Skin of body (tissue), 2 donors: ENCODE data around the gene SCYGR4. TPM values are rescaled to one million over a fixed set of nuclear protein-coding genes. Genes with fewer than 3 reads are reported as not detected.
"Not testable (repeated sequence)": the region's sequence is repeated elsewhere in the genome, so short reads cannot be mapped to it uniquely, and the experiment has no call there.

Source experiments
- DNase-seq: peaks from one replicate; lab custom pipeline; 2025; lab: John Stamatoyannopoulos, UW
- total RNA-seq: library from RNA; depleted of rRNA; stranded (reverse); fragments of >200 nt; gene quantifications from one replicate; pipeline ENCODE4 v1.2.3, GENCODE V29; 2014

Gene SCYGR4, protein sequence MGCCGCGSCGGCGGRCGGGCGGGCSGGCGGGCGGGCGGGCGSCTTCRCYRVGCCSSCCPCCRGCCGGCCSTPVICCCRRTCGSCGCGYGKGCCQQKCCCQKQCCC
- total RNA-seq = 0.89 TPM

GRCh38 chr2:227617316-227618230 is at the start of gene SCYGR4:
TSS of gene SCYGR4 (plus strand) at chr2:227617498. CDS start at chr2:227617498, 0 bp downstream.
- no peak for DNase-seq

- no peak for DNase-seq
Observed at GRCh38 chr2:227568852-227569169, 48.5 kb upstream of the SCYGR4 start.

DNA sequence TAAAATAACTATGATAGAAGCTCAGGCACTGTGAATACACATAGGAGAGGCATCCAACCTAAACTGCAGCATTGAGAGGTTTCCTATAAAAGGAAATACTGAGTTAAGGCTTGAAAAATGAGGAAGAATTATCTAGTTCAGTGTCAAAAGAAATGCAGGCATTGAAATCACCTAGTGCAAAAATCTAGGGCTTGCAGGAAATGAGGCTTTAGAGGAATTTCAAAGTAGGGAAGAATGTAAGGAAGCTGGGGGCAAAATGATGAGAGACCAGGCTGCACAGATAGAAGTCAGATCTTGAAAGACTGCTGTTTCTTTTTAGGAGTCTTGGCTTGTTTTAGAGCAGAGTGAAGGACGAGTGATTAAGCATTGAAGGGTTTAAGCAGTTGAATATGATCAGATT is 46.7 kb upstream of the SCYGR4 start:
- no peak for DNase-seq

DNA sequence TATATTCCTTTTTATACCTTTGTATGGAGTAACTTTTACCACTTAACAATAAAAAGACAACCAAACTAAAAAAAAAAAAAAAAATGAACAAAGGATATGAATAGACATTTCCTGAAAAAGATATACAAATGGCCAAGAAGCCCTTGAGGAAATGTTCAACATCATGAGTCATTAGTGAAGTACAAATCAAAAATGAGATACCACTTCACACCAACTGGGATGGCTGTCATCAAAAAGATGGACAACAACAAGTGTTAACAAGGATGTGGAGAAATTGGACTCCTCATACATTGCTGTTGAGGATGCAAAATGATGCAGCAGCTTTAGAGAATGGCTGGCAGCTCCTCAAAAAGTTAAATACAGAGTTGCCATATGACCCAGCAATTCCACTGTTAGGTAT is 41.2 kb upstream of the SCYGR4 start:
- DNase-seq = no peak

DNA sequence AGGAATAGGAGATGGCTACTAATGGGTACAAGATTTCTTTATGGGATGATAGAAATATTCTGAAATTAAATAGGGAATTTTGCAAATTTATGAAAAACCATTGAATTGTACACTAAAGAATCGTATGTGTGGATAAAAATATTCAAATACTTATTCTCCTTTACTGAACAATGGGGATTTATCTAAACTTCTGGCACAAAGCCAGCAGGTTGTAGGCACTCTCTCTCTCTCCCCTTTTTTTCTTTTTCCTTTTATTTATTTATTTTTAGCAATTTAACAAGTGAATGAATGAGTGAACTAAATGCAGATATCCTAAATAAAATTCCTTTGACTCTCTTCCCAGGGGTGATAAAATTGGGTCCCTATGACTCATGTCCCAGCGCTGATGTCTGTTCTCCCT is 40.5 kb upstream of the SCYGR4 start:
- DNase-seq = no peak

DNA sequence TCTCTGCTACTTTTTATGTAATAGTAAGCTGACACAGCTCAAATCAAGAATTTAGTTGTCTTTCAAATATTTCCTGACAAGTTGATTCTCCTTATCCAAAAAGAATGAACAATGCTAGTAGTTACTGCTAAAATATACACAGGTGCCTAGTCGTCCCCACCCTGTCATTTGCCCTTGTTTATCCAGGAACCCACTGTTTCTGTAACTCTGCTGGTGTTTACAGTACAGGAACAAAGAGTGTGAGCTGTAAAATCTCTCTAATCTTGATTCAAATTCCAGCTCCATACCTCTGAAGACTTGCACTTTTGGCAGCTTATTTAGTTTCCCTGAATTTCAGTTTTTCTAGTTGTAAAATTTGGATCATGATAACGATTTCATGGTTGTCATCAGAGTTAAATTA is 39.7 kb upstream of the SCYGR4 start:
- no peak for DNase-seq

- no peak for DNase-seq
Observed at GRCh38 chr2:227578642-227579041, 38.7 kb upstream of the SCYGR4 start.

DNA sequence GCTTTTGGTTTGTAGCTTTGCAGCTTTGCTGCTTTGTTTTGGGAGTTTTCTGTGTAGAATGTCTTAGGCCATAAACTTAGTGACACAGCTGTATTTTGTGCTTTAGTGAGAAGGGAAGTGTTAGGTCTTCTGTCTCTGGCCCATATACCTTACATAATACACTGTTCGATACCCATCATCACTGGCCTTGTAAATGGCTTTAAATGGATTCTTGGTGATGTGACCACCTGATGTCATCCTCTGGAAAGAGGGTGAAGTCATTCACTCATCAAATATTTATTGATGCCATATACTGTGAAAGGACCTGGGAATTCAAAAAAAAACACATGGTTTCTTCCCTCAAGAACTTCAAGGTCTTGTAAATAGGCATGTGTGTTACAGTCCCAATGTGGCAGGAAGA is 37.5 kb upstream of the SCYGR4 start:
- DNase-seq = no peak

GRCh38 chr2:227582369-227582768 is 34.9 kb upstream of the SCYGR4 start:
- DNase-seq = no peak

DNA sequence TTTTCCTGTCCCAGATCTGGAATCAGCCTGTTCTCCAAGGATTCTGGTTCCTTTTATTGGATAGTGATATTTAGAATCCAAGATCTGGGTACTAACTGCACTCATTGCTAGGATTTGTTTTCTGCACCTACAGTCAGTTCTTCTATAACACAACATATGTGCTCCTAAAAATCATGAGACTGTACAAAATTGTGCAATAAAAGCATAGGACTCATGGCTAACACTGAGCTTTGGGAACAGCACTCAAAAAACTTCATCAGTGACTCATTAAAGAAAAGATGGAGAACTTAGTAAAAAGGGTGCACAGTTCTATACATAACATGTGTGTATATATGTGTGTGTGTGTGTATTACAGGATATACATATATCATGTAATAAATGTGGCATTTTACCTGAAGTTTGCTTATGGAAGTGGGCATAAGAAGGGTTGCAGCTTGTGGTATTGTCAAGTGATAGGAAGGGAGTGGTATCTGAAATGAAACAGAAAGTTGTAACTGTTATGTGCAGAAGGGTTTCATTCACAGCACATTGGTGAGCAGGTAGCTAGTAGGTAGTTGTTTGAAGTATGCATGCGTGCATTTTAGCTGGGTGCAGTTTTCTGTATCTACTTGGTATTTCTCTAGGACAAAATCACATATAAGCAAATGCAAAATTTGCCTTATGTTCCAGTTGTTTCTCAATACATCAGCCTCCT is 24.5 kb upstream of the SCYGR4 start:
- DNase-seq = no peak

DNA sequence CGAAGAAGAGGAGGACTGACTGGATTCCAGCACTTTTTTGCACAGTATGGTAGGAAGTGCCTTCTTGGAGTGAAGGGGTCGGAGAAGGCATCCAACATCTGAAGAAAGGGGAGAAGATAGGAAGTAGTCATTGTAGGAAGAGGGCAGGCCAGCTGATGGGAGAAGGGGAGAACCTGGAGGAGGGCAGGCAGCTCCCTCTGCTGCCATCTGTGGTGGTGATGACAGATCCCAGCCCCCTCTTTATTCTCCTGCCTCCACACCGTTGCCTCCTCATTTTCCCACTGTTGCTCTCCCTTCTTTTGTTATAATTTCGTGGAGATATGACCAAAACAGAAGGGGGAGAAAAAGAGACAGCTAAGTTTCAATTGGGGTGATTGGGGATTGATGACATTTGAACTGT is 21.5 kb upstream of the SCYGR4 start:
- no peak for DNase-seq

DNA sequence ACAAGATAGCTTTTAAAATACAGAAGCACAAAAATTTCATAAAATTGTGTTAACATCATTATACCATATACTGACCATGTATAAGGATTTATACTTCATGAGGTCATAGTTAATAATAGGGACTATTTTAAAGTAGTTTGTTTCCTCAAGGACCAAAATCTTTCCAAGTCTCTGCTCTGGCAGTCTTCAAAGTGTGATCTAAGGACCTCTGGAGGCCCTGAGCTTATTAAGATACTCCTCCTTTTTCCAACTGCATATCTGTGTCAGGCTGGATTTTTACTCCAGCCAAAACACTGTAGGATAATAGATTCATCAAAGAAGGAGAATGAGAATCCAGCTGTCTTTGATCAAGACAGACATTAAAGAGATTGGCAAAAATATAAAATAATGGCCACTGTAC is 20.3 kb upstream of the SCYGR4 start:
- peak; percentile 19 for DNase-seq

- DNase-seq = no peak
Observed at GRCh38 chr2:227597998-227598397, 19.3 kb upstream of the SCYGR4 start.

- not testable (repeated sequence) for DNase-seq
Observed at GRCh38 chr2:227598835-227599503, 18.3 kb upstream of the SCYGR4 start, which contains the start of gene SCYGR2. TSS of gene SCYGR2 (plus strand) at chr2:227598893. CDS start at chr2:227598893, 0 bp downstream.

DNA sequence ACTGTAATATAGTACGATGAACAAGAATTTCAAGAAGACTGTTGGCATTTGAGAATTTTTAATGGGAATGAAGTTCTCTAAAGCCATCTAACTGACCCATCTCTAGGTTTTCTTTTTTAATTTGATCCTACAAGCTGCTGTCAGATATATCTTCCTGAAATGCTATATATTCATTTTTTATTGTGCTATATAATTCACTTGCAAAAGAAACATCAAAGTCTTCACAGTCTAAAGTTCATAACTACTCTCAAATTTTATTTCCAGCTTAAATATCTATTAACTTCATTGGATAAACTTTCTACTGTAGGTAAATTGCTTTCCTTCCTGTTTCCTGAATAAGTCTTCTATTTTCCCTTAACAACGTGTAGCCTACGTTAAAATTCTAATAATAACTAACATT is 14.9 kb upstream of the SCYGR4 start:
- no peak for DNase-seq

DNA sequence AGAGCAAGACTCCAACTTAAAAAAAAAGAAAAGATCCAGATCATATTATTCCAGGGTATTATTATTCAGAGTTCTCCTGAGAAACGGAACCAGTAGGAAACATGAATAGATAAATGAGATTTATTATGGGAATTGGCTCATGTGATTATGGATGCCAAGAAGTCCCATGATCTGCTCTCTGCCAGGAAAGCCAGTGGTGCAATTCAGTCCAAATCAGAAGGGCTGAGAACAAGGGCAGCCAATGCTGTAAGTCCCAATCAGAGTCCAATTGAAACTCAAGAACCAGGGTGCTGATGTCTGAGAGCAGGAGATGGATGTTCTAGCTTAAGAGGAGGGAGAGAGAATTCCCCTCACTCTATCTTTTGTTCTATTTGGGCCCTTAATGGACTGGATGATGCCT is 10.8 kb upstream of the SCYGR4 start:
- no peak for DNase-seq

DNA sequence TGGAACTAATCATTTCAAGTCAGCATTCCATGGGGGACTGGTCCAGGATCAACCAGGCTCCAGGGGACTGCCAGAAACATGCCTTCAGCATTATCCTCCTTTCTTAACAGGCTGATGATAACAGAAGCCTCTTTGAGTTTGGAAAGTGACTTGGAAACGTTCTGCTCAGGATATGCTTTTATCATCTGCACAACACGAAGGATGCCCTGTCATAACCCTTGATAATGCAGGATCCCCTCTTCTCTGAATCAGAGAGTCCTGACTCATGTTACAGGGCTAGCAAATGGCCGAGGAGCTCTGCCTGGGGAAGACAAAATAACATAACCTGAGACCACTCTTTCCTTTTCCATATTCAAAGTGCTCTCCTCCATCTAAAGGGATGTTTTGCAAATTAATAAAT is 9.4 kb upstream of the SCYGR4 start:
- DNase-seq = no peak

DNA sequence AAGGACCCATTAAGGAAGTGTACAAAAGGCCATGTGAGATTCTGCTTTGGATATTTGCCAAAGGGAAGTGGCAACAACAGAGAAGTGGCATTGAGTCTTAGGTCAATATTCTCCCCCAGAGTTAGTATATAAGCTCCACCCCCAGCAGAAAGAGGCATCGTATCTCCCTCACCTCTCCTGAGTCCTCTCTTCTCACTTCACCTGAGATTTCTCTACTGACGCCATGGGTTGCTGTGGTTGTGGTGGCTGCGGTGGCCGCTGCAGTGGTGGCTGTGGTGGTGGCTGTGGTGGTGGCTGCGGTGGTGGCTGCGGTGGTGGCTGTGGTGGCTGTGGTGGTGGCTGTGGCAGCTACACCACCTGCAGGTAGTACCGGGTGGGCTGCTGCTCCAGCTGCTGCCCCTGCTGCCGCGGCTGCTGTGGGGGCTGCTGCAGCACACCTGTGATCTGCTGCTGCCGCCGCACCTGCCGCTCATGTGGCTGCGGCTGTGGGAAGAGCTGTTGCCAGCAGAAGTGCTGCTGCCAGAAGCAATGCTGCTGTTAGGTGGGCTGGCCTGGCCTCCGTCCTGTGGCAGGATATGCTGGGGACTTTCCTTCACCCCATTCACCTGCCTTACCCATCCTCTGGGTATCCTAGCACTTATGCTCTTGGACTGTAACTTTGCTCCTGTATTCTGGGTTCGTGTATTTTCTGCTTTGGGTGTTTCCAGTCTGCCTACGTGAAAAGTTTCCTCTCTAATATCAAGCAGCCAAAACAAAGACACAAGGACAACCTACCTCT is 8.5 kb upstream of the SCYGR4 start:
- DNase-seq = no peak

DNA sequence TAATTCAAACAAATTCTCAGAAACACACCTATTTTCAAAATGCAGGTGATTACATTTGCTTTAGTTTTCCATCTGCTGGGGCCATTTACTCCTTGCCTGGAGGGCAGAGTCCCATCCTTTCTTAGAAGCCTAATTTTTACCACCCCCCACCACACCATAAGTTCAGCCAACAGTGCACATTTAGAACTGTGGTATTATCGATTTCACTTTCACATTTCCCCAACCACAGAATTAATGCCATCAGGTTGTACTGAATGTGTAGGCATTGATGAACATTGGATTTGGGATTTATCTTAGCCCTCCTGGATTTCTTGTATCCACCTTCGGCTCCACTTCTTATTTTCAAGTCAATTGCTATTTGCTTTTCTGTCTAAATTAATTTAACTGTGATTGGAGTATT is 7.2 kb upstream of the SCYGR4 start:
- DNase-seq = no peak

DNA sequence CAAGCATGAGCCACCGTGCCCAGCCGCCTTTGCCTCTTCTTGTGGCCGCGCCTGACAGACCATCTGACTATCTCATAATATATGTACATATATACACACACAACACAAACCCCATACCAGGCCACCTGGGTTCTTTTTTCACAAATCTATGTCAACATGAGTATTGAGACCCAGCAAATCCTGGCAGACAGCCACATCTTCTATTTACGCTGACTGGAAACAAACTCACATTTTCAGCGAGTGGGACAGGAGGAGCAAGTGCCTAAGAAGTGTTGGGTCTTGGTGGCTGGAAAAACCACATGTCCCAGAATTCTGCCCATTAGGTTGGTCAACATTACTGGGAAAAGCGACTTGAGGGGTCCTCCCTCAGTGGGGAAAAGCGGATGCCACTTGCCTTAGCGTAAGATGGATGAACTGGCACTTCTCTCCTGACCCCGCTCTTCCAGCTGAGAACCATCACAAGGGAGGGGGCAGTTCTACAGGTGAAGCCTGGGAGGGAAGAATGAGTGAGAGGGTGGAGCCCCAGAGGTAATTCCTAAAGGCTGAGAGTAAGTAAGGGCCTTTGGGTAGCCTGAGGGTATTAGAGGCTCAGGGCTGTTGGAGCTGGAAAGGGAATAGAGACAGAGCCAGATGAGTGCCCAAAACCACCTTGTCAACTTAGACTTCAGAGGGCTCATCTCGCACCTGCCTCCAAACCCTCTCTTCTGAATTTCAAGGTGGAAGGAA is 4.6 kb upstream of the SCYGR4 start:
- DNase-seq = no peak

DNA sequence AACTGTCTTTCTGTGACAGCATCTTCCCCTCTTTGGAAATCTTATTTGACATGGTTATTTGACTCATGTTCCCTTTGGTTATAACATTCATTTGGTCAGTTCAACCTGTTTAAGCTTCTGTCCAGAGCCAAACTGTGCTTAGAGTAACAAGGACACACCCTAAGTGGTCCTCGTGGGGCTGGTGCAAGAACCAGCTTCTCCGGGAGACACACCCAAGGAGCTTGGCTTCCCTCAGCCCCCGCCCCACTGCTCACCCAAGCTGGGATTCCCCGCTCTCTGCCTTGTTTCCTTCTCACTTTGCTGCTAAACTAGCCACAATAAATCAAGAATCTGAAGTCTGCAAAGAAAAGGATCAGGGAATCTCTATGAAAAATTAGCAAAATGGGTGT is 4.0 kb upstream of the SCYGR4 start:
- no peak for DNase-seq
